HG02943 (cell line): ENCODE measurements around the gene NPB.

Experiments used
- ATAC-seq: cut with Tn5 transposase; IDR thresholded peaks from one replicate; pipeline ENCODE4 v1.9.1; 2021; ENCODE audit warnings: mild to moderate bottlenecking, low read depth, moderate library complexity; ENCODE audit not compliant: unreplicated experiment

NPB gene

GRCh38 chr17:81902023-81902652 lies at the start of gene NPB:
NPB (plus strand) TSS chr17:81902238; CDS start chr17:81902278, 40 bp downstream.
- no peak for ATAC-seq

GRCh38 chr17:81854974-81855774 lies 46.9 kb upstream of the NPB start:
- no peak for ATAC-seq

GRCh38 chr17:81858170-81858966 lies 43.7 kb upstream of the NPB start:
- ATAC-seq, result no peak

- ATAC-seq, result no peak
These were observed 42.8 kb upstream of the NPB start for GRCh38 chr17:81858967-81859905.

GRCh38 chr17:81859906-81860755 lies 41.9 kb upstream of the NPB start, which contains the start of gene P4HB:
P4HB (minus strand) TSS chr17:81860535; CDS start chr17:81860471, 64 bp downstream.
- peak; percentile 4 for ATAC-seq

- peak; percentile 75 for ATAC-seq
These were observed 41.1 kb upstream of the NPB start for GRCh38 chr17:81860756-81861568.

GRCh38 chr17:81863123-81863675 lies 38.8 kb upstream of the NPB start:
- ATAC-seq, result no peak

- no peak for ATAC-seq
These were observed 37.9 kb upstream of the NPB start for GRCh38 chr17:81863833-81864768.

- no peak for ATAC-seq
These were observed 36.7 kb upstream of the NPB start for GRCh38 chr17:81865358-81865732.

GRCh38 chr17:81865733-81866439 lies 36.2 kb upstream of the NPB start:
- no peak for ATAC-seq

GRCh38 chr17:81866440-81867169 lies 35.4 kb upstream of the NPB start:
- ATAC-seq, result no peak

GRCh38 chr17:81867170-81867990 lies 34.7 kb upstream of the NPB start:
- no peak for ATAC-seq

- ATAC-seq, result no peak
These were observed 33.9 kb upstream of the NPB start for GRCh38 chr17:81867991-81868673.

GRCh38 chr17:81868674-81869220 lies 33.3 kb upstream of the NPB start:
- ATAC-seq, result no peak
